Activated B cell treated with CpG ODN at 0.5 μM for 24 hours (primary cell): ENCODE results near the gene SDK2. TPM values are rescaled to one million over a fixed set of nuclear protein-coding genes. Genes with fewer than 3 reads are reported as not detected.

ENCODE experiments used
- ATAC-seq: fragments of 200-7000 bp; cut with Tn5 transposase; one replicate; pipeline ENCODE4 v1.10.0; 2021; ENCODE audit warnings: low read depth, mild to moderate bottlenecking, moderate library complexity
- CTCF ChIA-PET: fragments of 350-600 bp; sonication (Branson Sonifier 250); formaldehyde crosslinking; loops from one replicate; lab custom pipeline; 2021; ENCODE audit warnings: antibody characterized with exemption; lab: Charles Lee
- POLR2A ChIA-PET: fragments of 350-600 bp; sonication (Branson Sonifier 250); formaldehyde crosslinking; loops from one replicate; lab custom pipeline; 2021; ENCODE audit warnings: antibody characterized with exemption; lab: Charles Lee
- DNase-seq: peaks from one replicate; pipeline ENCODE4 v3.0.0; 2022
- H3K27ac Mint-ChIP-seq: one replicate; pipeline ENCODE4 v1.8.0; 2020; ENCODE audit warnings: mixed read lengths
- H3K27me3 Mint-ChIP-seq: one replicate; pipeline ENCODE4 v1.8.0; 2021; ENCODE audit warnings: mixed read lengths
- H3K36me3 Mint-ChIP-seq: one replicate; pipeline ENCODE4 v1.8.0; 2021; ENCODE audit warnings: low read depth, mixed read lengths
- H3K4me1 Mint-ChIP-seq: one replicate; pipeline ENCODE4 v1.8.0; 2021; ENCODE audit warnings: mixed read lengths
- H3K4me3 Mint-ChIP-seq: one replicate; pipeline ENCODE4 v1.8.0; 2020; ENCODE audit warnings: mild to moderate bottlenecking, mixed read lengths
- H3K9me3 Mint-ChIP-seq: one replicate; pipeline ENCODE4 v1.8.0; 2020; ENCODE audit warnings: mixed read lengths
- CTCF ChIP-seq: fragments of 200-600 bp; IDR thresholded peaks from one replicate; pipeline ENCODE4 v1.8.0; 2022; ENCODE audit warnings: antibody characterized with exemption, mild to moderate bottlenecking
- intact Hi-C: fragments of 100-400 bp; cut with micrococcal nuclease; formaldehyde crosslinking; loops from one replicate; pipeline ENCODE4 v1.15.1; 2024
- total RNA-seq: library from RNA; stranded (reverse); gene quantifications from 2 replicates; pipeline ENCODE4 v1.2.3, GENCODE V29; 2022

SDK2 gene
- total RNA-seq, 1 donor from 2014 or later, result 2.5 TPM

DNA sequence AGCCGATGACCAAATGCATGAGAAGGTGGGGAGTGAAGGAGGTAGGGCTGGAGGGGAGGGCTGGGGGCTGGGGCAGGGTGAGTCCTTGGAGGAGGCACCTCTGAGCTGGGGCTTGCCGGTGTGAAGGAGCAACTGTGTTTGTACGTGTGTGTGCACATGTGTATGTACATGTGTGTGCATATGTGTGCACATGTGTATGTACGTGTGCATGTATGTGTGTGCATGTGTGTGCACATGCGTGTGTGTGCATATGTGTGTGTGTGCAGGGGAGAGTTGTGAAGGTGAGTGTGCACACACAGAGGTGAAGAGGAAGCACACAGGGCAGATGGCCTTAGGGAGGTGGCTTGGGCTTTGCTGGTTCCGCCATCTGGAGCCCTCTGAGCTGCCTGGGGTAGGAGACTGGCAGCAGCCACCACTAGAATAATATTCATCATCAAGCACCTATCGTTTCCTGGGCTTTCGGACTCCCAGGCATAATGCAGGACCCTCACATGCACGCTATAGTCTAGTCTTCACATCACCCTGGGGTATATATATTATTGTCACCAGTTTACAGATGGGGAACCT is 211.5 kb downstream of the SDK2 start:
- POLR2A ChIA-PET, result interaction anchor here (0.7 kb wide), 1 partner anchor 17 kb away, joined by 3 read pairs; no protein-coding TSS in a partner anchor
- ATAC-seq (no peak), DNase-seq (no peak)
- Mint-ChIP-seq H3K4me1 (peaks cover 10% of the 10 kb centered on the region), H3K4me3 (no peak overlapping the region), H3K27me3 (peaks cover 2% of the 10 kb centered on the region), H3K27ac (no peak overlapping the region), H3K9me3 (no peaks in the 10 kb centered on the region), H3K36me3 (peaks cover 15% of the 10 kb centered on the region)
- intact Hi-C loops, result loop anchor here (10.0 kb wide), 1 partner anchor 1022 kb away; no protein-coding TSS in a partner anchor
- no peak for TF ChIP-seq CTCF
- CTCF ChIA-PET, result interaction anchor here (5.3 kb wide), 1 partner anchor 277 kb away, joined by 102 read pairs; no protein-coding TSS in a partner anchor

DNA sequence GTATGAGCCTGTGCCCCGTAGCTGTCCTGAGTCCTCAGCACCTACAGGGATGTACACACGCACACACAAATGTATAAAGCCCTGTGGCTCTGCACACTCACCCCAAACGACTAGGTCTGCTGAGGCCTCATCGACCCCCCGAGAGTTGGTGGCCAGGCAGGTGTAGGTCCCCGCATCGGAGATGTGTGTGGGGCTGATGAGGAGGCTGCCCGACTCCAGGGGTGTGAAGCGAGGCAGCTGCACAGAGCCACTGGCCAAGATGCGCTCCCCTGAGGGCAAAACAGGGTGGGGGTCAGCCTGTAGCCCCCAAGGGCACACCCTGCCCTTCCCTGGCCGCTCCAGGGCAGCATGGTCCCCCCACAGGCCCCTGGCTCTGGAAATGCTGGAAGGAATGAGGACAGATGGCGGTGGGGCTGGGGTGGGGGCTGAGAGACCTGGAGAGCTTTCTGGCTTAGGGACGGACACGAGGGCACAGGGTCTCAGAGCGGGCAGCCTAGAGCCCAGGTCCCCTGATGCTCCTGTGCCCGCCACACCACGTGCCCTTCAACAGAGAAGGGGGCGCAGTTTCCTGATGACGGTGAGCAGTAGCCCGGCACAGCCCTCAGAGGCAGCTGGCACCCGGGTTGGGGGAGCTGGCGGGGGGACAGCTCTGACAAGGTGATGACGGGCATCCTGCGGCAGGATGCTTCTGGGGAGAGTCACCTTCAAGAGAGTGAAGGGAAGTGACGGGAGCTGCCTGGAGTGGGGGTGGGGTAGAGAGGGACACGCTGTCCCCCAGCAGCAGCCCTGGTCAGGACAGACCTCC is 212.6 kb downstream of the SDK2 start:
- Mint-ChIP-seq H3K4me1 (peaks cover 10% of the 10 kb centered on the region), H3K36me3 (peaks cover 9% of the 10 kb centered on the region), H3K27ac (no peak overlapping the region), H3K4me3 (no peak overlapping the region), H3K27me3 (peaks cover 2% of the 10 kb centered on the region), H3K9me3 (no peaks in the 10 kb centered on the region)
- ChIA-PET CTCF (interaction anchor here (1.4 to 5.3 kb wide), 3 partner anchors 278 to 746 kb away, joined by 3 to 102 read pairs (median 22); no protein-coding TSS in a partner anchor), POLR2A (no interaction called here)
- intact Hi-C loops, result loop anchor here (10.0 kb wide), 1 partner anchor 1023 kb away; no protein-coding TSS in a partner anchor
- no peak for ATAC-seq
- no peak for TF ChIP-seq CTCF
- DNase-seq, result no peak

DNA sequence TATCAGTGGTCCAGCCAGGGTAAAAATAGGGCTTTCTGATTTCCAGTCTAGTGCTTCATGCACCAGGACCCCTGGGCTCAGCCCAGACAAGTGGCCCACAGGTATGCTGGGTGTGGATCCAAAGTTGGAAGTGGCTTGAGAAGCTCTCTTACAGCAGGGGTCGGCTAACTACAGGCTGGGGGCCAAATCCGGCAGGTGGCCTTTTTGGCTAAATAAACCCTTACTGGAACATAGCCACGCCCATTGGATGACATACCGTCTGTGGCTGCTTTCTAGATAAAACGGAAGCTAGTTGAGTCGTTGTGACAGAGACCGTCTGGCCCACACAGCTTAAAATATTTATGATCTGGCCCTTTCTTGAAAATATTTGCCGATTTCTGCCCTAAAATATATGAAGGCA is 213.4 kb downstream of the SDK2 start:
- H3K4me3 Mint-ChIP-seq, result no peak overlapping the region
- peaks cover 2% of the 10 kb centered on the region for H3K27me3 Mint-ChIP-seq
- no peak for TF ChIP-seq CTCF
- H3K36me3 Mint-ChIP-seq, result peaks cover 9% of the 10 kb centered on the region
- H3K27ac Mint-ChIP-seq, result no peak overlapping the region
- ATAC-seq (no peak), DNase-seq (no peak)
- intact Hi-C loops, result loop anchor here (10.0 kb wide), 1 partner anchor 1024 kb away; no protein-coding TSS in a partner anchor
- ChIA-PET CTCF (interaction anchor here (1.1 to 5.3 kb wide), 5 partner anchors 92 to 747 kb away, joined by 3 to 102 read pairs (median 7); no protein-coding TSS in a partner anchor), POLR2A (no interaction called here)
- H3K4me1 Mint-ChIP-seq, result peaks cover 10% of the 10 kb centered on the region
- H3K9me3 Mint-ChIP-seq, result no peaks in the 10 kb centered on the region

DNA sequence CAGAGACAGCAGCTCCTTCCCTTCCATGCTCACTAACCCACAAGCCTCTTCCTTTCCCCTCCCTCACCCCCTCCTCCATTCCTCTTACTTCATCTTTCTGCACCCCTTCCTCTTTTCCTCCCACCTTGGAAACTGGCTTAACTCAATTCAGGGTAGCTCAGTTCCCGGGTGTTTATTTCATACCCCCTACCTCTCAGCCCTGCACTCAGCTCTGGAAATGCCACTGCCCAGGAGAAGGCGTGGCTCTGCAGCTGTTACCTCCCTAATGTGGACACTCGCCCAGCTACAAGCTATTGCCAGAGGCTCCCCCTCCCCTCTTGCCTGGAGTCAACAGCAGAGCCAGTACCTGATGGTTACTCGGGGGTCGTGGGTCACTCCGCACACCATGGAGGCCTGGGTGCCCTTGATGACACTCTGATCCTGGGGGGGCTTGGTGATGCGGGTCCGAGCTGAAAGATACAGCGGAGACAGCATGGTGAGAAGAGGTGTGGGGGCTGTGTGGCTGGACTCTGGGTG is 214.0 kb downstream of the SDK2 start:
- no peak overlapping the region for H3K27ac Mint-ChIP-seq
- ATAC-seq (no peak), DNase-seq (no peak)
- H3K4me3 Mint-ChIP-seq, result no peak overlapping the region
- ChIA-PET CTCF (interaction anchor here (1.0 to 5.3 kb wide), 12 partner anchors 19 to 769 kb away, joined by 3 to 102 read pairs (median 6); partner anchors contain the start of gene SDK2), POLR2A (no interaction called here)
- H3K27me3 Mint-ChIP-seq, result peaks cover 2% of the 10 kb centered on the region
- H3K9me3 Mint-ChIP-seq, result no peaks in the 10 kb centered on the region
- peaks cover 10% of the 10 kb centered on the region for H3K4me1 Mint-ChIP-seq
- no peak for TF ChIP-seq CTCF
- intact Hi-C loops, result loop anchor here (10.0 kb wide), 1 partner anchor 1025 kb away; no protein-coding TSS in a partner anchor
- H3K36me3 Mint-ChIP-seq, result peaks cover 9% of the 10 kb centered on the region
